Activated CD4-positive, CD25-positive, alpha-beta regulatory T cell treated with anti-CD3 and anti-CD28 coated beads, Interleukin-2, amount 50 U/mL, for 24 hours (primary cell): ENCODE data around the gene GRAMD2B.
"Not testable (repeated sequence)": the region's sequence is repeated elsewhere in the genome, so short reads cannot be mapped to it uniquely, and the experiment has no call there.

Source experiments
- ATAC-seq, 2 donors: fragments of 150-1000 bp; cut with Tn5 transposase; one replicate each; pipeline ENCODE4 v1.10.0; 2021; ENCODE audit warnings: mild to moderate bottlenecking in 1 of 2, moderate library complexity in 1 of 2

Gene GRAMD2B

DNA sequence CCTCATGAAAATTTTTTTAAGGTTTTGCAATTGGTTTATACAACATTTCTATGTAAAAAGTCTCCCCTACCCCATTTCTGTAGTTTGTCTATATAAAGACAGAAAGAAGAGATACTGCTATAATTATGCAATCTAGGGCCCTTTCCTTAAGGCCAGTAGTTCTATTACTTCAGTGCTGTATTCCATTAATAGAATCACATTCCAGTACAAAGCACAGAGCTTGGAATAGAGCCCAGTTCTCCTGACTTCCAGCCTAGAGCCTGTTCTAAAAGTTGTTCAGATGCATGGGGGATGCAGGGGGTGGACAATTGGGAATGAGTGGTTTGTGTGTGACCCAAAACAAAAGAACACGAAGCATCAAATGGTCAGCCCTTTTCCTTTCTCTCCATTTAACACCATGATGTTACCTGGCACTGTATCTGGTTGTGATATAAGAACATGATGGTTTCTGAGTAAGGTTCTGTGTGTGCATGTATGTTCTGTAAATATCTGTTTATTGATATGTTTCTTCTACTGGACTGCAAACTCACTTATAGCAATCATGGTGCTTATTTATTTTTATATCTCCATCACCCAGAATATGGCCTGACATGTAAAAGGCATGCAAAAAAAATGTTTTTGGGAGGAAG lies 8.2 kb upstream of the GRAMD2B start:
- ATAC-seq, result no peak

DNA sequence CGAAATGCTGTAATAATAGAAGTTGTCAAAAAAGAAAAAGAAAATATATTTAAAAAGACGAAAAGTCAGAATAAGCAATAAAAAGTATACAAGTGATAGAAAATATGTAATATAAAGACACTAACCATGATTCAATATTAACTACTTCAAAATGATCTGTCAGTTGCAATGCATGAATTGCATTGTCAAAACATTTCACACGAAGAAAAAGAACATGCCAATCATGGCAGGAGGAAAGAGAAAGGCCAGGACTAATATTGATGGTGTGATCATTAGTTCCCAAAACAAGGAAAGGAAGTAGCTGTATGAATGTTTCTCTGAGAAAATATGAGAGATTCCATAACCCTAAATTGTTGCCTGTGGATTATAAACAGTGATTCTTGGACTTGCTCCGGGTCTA lies 7.4 kb upstream of the GRAMD2B start:
- ATAC-seq, result no peak

DNA sequence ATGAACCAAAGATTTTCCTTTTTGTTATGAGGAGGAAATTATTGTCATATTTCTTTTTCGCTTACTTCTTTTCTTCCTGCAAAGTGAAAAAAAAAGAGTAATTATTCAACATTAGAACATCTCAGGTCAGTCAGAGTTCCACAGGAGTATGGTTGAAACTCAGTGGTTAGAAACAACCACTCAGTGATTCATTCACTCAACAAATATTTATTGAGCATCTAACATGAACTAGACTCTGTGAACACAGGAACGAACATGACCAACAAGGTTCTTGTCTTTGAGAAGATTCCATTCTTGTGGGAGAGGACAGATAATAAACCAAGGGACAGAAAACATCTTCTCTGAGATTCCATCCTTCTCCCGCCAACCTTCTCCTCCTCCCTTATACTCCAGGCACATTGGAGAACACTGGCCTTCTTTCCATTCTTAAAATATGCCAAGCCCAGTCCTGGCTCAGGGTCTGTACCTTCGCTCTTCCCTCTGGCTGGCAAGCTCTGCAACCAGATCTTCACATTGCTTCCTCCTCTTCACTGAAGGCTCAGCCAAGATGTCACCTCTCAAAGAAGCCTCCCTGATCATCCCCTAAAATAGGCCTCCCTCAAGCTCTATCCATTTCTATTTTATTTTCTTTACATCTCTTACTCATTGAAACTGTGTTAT lies 6.8 kb upstream of the GRAMD2B start:
- ATAC-seq, result no peak

DNA sequence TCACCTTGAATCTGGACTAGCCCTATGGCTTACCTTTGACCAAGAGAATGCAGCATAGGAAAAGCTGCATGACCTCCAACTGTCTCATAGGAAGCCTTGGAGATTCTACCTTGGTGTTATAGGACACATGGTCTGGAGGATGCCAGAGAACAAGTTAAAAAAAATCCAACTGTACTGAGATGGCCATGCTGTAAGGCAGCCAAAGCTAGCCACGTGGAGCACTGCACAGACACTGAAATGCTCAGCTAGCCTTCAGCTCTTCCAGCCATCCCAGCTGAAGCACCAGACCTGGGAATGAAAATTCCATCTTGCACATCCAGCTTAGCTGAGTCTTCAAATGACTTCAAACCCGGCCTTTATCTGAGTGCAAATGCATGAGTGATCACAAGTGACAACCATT lies 6.0 kb upstream of the GRAMD2B start:
- no peak for ATAC-seq

DNA sequence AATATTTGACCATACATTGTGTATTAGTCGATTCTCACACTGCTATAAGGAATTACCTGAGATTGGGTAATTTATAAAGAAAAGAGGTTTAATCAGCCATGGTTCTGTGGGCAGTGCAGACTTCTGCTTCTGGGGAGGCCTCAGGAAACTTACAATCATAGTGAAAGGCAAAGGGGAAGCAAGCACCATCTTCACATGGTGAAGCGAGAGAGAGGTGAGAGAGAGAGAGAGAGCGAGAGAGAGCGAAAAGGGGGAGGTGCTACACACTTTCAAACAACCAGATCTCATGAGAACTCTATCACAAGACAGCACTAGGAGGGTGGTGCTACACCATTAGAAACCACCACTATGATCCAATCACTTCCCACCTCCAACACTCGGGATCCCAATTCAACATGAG lies 4.1 kb upstream of the GRAMD2B start:
- ATAC-seq, result no peak

DNA sequence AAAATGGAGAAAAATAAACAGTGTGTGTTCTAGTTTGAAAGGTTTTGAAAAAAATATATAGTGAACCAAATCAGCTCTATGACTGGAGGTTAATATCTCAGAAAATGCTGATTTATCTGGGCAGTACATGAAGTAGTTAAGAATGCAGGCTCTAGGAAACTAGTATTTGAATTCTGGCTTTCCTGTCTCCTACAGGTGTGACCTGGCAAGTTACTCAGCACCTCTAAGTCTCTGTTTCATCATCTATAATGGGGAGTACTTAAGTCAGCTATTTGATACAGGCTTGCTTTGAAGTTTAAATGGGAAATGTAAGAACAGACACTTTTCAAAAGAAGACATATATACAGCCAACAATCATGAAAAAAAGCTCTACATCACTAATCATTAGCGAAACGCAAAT lies 5.2 kb downstream of the GRAMD2B start:
- ATAC-seq, result no peak

DNA sequence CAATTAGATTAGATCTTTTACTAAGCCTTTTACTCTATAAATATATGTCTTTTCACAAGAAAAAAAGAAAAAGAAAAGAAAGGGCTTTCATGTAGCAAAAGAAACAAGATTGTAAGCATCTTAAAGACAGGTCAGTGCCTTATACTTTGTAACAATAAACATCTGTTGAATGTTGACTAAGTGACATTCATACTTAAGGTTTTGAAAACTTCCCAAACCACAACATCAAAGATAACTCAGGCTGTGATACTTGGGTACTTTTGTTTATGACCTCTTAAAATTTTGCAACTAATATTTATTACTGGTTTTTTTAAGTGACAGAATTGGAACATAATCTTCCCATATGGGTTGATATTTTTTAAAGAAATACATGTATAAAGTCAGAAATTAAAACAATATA lies 7.4 kb downstream of the GRAMD2B start:
- ATAC-seq, result no peak

DNA sequence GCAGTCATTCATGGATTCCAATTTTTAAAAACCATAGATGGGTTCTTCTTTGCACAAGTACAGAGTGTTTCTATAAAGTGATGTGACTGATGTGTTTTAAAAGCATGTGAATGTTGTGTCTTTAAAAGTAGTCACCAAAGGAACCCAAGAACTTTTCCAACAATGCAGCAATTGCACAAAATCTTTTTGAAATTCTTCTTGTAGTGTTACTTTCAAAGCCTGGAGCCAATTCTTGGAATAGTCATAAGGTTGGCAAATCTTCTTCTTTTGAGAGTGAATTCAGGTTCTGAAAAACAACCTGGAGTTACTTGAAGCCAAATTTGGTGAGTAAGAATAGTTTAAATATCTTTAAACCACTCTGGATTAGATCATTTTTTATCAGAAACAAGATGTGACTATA lies 10.5 kb downstream of the GRAMD2B start:
- ATAC-seq, result no peak

DNA sequence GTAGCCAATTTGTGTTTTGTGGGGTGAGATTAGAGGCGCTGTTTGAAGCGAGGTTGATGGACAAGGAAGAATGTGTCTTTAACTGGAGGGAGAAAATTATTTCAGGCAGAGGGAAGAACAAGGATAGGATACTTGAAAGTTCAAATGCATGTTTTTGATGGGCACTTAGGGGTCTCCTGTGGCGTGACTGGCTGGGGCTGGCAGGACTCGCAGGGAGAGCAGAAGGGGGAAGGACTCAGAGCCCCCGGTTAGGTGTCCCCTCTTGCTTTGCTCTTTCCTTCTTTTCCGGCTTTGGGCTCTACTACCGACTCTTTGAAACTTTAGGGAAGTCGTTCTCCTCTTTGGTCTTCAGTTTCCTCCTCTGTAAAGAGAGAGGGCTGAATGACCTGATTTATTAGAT lies 12.1 kb downstream of the GRAMD2B start:
- no peak for ATAC-seq

DNA sequence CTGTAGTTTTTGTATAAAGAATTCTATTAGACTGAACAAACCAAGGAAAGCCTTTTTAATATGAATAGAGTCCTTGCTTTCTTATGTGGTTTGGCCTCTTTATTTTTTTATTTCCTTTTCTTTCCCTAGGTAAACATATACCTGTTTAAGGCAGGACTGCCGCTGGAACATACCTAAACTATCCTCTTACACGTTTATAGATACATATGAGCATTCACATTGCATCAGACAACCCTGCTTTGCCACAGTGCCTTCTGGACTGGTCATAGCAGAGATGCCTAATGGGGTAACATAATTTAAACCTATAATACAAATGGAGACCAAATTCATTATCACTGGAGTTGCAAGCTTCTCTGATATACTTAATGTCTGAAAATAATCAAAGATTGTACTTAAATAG lies 12.5 kb downstream of the GRAMD2B start:
- no peak for ATAC-seq

DNA sequence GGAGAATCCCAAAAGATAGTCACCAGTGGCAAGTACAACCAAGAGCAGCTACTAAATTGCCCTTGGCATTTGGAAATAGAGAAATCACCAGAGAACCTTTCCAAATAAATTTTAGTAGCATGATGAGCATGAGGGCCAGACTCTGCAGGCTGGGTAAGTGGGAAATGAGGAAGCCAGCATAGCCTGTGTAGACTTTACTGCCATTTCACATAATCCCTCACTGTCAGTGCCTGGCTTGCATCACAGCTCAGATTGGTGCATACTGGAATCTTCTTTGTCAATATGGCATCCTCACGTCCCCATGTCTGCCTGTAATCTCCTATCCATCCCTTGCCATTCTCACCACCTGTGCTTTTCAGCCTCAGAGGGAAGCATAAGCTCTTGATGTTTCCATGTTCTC lies 14.5 kb downstream of the GRAMD2B start:
- no peak for ATAC-seq

DNA sequence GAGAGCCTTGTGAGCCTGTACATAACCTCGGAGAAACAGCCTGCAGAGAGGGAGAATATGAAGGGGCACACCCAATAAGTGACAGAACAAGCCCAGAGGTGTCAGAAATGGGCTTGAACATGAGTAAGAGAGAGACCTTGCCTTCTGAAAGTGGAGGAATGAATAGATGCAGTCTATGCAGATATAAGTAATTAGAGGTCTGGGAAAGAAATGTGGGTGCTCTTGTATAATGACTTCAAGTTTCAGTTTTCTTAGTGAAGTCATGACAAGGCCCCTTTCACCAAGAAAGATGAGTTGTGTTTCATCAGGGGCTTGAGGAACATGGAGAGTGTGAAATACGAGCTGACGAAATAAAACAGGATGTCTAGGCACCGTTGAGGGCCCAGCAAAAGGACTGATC lies 15.1 kb downstream of the GRAMD2B start:
- peak; percentile 96 to 98 for ATAC-seq

DNA sequence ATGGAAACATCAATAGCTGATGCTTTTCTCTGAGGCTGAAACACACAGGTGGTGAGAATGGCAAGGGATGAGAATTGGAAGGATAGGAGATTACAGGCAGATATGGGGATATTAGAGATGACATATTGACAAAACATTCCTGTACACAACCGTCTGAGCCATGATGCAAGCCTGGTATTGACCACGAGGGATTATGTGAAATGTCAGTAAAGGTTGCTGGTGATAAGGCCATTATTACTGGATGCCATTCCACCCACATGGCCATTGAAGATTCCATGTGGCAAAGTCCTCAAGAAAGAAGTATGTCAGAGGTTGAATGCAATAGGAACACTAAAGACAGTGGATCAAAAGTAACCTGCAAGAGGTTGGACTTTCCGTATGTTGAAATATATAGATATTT lies 15.7 kb downstream of the GRAMD2B start:
- ATAC-seq, result no peak

DNA sequence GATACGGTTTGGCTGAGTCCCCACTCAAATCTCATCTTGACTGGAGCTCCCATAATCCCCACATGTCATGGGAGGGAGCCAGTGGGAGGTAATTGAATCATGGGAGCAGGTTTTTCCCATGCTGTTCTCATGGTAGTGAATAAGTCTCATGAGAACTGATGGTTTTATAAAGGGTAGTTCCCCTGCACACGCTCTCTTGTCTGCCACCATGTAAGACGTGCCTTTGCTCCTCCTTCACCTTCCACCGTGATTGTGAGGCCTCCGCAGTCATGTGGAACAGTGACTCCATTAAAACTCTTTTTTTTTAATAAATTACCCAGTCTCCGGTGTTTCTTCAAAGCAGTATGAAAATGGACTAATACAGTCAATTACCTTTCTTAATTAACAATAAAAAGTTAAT lies 16.5 kb downstream of the GRAMD2B start:
- ATAC-seq, result not testable (repeated sequence)

DNA sequence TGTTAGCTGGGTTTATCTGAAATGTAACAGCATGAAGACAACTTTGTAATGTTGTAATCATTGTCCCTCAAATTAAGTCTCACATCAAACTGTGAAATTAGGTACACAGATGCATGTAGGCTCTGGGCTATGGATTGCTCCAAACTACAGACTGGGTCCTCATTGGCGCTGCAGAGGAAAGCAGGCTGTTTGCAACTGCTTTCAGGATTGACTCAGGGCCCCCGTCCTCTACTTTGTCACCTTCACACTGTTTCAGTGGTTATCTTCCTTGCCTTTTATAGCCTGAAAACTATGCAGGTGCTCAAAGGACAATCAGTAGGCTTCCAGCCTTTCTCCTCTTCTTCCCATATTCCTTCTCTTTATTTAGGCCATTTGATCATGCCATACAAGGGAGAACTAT lies 18.0 kb downstream of the GRAMD2B start:
- no peak for ATAC-seq

DNA sequence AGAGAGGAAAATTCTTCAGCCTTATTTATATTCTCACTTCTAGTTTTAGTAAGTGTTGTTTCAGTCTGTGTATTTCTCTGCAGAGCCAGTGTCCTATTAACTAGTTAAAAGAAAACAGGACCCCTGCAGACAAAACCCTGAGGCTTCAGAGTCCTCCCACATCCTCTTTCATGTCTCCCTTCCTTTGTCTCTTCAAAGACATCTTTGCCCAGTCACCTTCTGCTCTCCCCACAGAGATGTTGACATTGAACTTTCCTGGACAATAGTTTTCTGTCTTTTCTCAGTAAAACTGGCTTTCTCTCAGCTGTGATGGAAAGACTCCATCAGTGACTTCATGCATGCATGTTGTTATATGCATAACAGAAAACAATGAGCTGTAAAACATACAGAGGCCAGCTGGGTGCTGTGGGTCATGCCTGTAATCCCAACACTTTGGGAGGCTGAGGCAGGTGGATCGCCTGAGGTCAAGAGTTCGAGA lies 20.2 kb downstream of the GRAMD2B start:
- ATAC-seq, result peak; percentile 5

DNA sequence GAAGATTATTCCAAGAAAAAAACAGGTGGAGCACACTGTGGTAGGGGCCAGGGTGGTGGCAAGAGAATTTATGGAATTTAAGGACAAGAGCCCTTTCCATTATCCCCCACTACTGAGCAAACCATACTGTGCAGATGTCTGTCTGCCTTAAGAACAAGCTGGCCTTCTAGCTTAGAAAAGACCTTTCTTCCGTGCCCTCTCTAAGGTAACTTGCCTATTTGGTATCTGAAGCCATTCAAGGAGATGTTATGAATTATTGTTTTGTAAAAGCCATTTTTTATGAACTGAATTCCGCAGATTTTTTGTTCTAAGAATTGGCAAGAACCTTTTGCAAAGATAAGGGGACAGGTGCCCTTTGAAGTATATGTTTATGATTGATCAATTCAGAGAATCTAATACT lies 20.9 kb downstream of the GRAMD2B start:
- no peak for ATAC-seq

DNA sequence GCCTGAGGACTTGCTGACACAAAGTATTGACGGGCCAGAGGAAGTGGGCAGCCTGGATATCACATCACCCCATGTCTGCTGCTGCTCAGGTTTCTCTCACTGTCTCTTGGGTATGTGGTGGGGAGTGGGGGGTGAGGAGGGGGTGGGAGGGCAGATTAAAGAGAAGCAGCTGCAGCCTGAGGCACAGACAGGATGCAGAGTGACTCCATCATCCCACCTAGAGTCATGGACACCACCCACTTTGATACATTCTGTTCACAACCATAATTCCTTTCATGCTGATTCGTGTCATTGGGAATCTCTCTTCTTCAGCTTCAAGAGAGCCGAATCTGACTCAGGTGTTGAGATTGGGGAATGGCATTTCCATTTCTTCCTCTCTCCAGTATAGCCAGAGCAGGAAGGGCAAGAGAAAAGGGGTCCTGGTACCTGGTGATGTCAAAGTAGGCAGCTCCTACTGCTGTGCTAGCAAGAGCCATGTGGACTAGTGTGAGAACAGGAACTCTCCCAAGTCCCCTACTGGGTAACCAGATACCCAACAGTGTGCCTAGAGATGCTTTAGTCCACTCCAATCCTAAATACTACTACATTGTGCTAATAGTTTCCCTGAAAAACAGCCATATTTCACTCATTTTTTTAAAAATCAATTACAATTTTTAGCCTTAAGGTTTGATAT lies 22.4 kb downstream of the GRAMD2B start:
- ATAC-seq, result no peak

DNA sequence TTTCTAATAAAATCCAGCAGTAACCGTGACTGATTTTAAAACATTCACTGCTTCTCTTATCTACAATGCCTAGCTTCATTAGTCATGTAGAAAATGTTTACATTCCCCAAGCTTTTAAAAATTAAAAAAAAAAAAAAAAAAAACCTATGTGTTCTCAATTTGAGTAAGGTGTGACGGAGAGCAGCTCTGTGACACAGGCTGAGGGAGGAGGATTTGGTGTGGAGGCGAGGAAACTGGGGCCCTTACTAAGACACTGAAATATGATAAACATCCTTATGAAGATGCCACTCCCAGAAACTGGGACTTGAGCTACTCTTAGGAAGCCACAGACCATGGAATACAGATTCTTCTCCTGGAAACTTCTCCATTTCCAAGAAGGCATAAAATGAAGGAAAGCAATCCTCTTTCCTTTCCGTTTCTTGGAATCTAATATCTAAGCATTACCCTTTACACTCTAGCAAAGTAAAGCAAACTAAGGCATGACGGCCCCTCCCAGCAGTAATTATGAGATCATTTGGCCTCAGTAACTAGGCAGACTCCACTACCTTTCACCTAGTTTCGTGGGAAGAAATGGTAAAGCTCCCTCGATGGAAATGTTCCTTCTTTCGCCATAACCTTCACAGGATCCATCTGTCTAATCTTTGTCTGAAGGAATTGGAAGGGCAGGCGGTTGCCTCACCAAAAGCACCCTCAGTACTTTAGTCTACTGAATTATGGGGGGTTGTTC lies 23.5 kb downstream of the GRAMD2B start:
- peak; percentile 75 to 81 for ATAC-seq

DNA sequence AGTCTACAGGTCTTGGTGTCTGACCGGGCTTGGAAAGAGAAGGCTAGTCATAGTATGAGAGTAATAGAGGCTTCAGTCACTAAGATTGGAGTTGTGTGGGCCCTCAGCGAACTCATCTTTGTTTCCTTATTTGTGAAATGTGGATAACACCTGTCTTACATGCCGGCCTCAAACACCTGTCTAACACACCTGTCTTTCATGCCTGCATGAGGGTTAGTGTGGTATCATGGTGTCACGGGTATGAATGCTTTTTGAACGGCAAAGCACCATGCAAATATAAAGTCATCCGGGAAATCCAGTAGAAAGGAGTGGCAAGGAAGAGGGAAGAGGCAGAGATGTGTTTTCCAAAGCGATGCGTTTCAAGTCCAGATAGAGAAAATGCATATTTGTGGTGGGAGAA lies 25.5 kb downstream of the GRAMD2B start:
- ATAC-seq, result no peak

DNA sequence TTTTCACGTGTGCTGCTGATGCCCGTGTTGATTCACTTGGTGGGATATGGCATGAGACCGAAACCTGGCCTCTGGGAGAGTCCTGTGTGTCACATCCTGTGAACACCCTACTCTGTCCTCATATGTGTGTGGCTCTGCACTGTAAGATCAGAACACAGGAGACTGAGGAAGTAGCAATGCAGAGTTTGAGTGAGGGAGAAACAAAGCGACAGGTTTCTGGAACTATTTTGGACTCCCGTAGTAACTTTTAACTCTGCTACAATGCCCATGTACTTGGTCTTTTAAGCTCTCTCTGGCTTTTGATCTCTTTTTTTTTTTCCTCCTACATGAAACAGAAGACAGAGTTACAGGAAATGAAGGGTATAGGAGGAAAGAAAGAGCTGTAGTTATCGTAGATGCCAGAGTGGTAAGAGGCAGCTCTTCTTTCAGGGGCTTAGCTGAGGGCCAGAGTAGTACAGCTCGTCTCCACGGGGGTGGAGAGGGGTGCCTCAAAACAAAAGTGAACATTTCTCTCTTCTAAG lies 26.6 kb downstream of the GRAMD2B start:
- peak; percentile 76 to 84 for ATAC-seq

DNA sequence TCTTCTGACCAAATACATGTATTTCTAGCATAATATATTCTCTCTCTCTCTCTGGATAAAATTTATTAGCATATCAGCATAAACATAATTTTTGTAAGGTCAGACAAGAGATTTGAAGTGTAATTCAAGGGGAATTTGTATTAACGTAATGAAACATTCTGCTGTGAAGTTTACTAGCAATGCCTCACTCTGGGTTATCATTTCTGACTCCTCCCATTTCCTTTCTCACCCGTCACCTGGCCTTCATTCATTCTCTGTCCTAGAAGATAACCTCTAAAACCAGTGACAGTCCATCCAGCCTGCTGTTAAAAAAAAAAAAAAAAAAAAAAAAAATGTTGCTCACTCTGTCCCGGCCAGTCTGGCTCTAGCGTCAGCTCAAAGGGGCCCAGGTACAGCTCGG lies 27.1 kb downstream of the GRAMD2B start:
- ATAC-seq, result peak; percentile 34 to 47

DNA sequence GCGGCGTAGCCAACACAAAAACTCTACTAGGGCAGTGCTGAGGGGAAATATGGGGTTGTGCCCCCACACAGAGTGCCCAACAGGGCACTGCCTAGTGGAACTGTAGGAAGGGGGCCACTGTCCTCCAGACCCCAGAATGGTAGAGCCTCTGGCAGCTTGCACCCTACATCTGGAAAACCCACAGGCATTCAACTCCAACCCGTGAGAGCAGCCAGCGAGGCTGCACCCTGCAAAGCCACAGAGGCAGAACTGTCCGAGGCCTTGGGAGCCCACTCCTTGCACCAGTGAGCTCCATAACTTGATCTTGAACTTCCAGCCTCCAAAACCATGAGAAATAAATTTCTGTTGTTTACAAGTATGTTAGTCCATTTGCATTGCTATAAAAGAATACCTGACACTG lies 27.7 kb downstream of the GRAMD2B start:
- ATAC-seq, result no peak
